ENCODE data around the gene EGR1. TPM values are rescaled to one million over a fixed set of nuclear protein-coding genes. Genes with fewer than 3 reads are reported as not detected.

The EGR1 gene
- total RNA-seq, 1 experiment from 2014 or later, result 1.9 TPM

GRCh38 chr5:138458384-138458783 lies 6.9 kb upstream of the EGR1 start:
- no peak for ATAC-seq
- Histone ChIP-seq H3K36me3 (ENCODE audit: low read depth, low read length) (no peaks in the 10 kb centered on the region), H3K27me3 (ENCODE audit: low read length) (no peaks in the 10 kb centered on the region), H3K4me1 (ENCODE audit: insufficient read depth, low read length) (peaks cover 1% of the 10 kb centered on the region; the same call in 1 of the 2 replicates), H3F3A (ENCODE audit: low read length, unreplicated experiment) (no peaks in the 10 kb centered on the region), H3K9ac (ENCODE audit: low read length) (no peak overlapping the region), H3K4me3 (ENCODE audit: low read length) (no peak overlapping the region), H4K20me1 (ENCODE audit: low read length) (no peaks in the 10 kb centered on the region), H3K79me2 (ENCODE audit: low read length) (no peaks in the 10 kb centered on the region), H2AFZ (ENCODE audit: low read length) (no peak overlapping the region), H3K27ac (ENCODE audit: low read length) (no peak overlapping the region), H3K4me2 (ENCODE audit: low read length) (no peak overlapping the region), H3K9me3 (ENCODE audit: low read length) (no peaks in the 10 kb centered on the region), H3K9me2 (replicated peaks; ENCODE audit: low read length) (no peaks in the 10 kb centered on the region)
- TF ChIP-seq CTCF (conservative IDR thresholded peaks at IDR 0.05; ENCODE audit: low read depth, low read length) (no peak), EZH2phosphoT487 (IDR thresholded peaks at IDR 0.05; ENCODE audit: borderline replicate concordance, low read length) (no peak), EZH2 (IDR thresholded peaks at IDR 0.05; ENCODE audit: low read length, unreplicated experiment) (no peak)
- no TSS peak for BruUV-seq (replicated peaks)
- intact Hi-C loops (cut with micrococcal nuclease), result no loop called here
- CTCF ChIA-PET, result interaction anchor here (0.6 kb wide), 1 partner anchor 45 kb away, joined by 3 read pairs; no protein-coding TSS in a partner anchor
- no peak for DNase-seq
- POLR2A ChIA-PET (ENCODE audit: unreplicated experiment), result interaction anchor here (0.5 kb wide), 1 partner anchor 108 kb away, joined by 3 read pairs; no protein-coding TSS in a partner anchor

- TF ChIP-seq EZH2phosphoT487 (IDR thresholded peaks at IDR 0.05; ENCODE audit: borderline replicate concordance, low read length) (no peak), EZH2 (IDR thresholded peaks at IDR 0.05; ENCODE audit: low read length, unreplicated experiment) (no peak), CTCF (conservative IDR thresholded peaks at IDR 0.05; ENCODE audit: low read depth, low read length) (no peak)
- no peaks in the 10 kb centered on the region for H3K9me2 ChIP-seq (replicated peaks; ENCODE audit: low read length)
- H3K36me3 ChIP-seq (ENCODE audit: low read depth, low read length), result no peaks in the 10 kb centered on the region
- ChIA-PET CTCF (interaction anchor here (0.6 kb wide), 1 partner anchor 44 kb away, joined by 3 read pairs; no protein-coding TSS in a partner anchor), POLR2A (ENCODE audit: unreplicated experiment) (no interaction called here)
- H2AFZ ChIP-seq (ENCODE audit: low read length), result no peak overlapping the region
- ATAC-seq, result no peak
- BruUV-seq (replicated peaks), result no TSS peak
- no peak overlapping the region for H3K9ac ChIP-seq (ENCODE audit: low read length)
- DNase-seq, result no peak
- H3F3A ChIP-seq (ENCODE audit: low read length, unreplicated experiment), result no peaks in the 10 kb centered on the region
- H3K27ac ChIP-seq (ENCODE audit: low read length), result no peak overlapping the region
- H3K4me1 ChIP-seq (ENCODE audit: insufficient read depth, low read length), result peaks cover 5% of the 10 kb centered on the region
- intact Hi-C loops (cut with micrococcal nuclease), result no loop called here
- no peaks in the 10 kb centered on the region for H4K20me1 ChIP-seq (ENCODE audit: low read length)
- no peaks in the 10 kb centered on the region for H3K27me3 ChIP-seq (ENCODE audit: low read length)
- H3K4me3 ChIP-seq (ENCODE audit: low read length), result no peak overlapping the region
- no peaks in the 10 kb centered on the region for H3K9me3 ChIP-seq (ENCODE audit: low read length)
- H3K79me2 ChIP-seq (ENCODE audit: low read length), result no peaks in the 10 kb centered on the region
- H3K4me2 ChIP-seq (ENCODE audit: low read length), result no peak overlapping the region
Observed at GRCh38 chr5:138458856-138459255, 6.4 kb upstream of the EGR1 start.

- Histone ChIP-seq H3K27ac (ENCODE audit: low read length) (no peak overlapping the region), H3K9me3 (ENCODE audit: low read length) (no peaks in the 10 kb centered on the region), H3F3A (ENCODE audit: low read length, unreplicated experiment) (no peaks in the 10 kb centered on the region), H3K9me2 (replicated peaks; ENCODE audit: low read length) (no peaks in the 10 kb centered on the region), H3K4me2 (ENCODE audit: low read length) (no peak overlapping the region), H3K27me3 (ENCODE audit: low read length) (no peaks in the 10 kb centered on the region), H3K9ac (ENCODE audit: low read length) (no peak overlapping the region), H4K20me1 (ENCODE audit: low read length) (no peaks in the 10 kb centered on the region), H3K4me3 (ENCODE audit: low read length) (no peak overlapping the region), H3K4me1 (ENCODE audit: insufficient read depth, low read length) (peaks cover 5% of the 10 kb centered on the region), H2AFZ (ENCODE audit: low read length) (no peak overlapping the region), H3K79me2 (ENCODE audit: low read length) (no peaks in the 10 kb centered on the region), H3K36me3 (ENCODE audit: low read depth, low read length) (no peaks in the 10 kb centered on the region)
- intact Hi-C loops (cut with micrococcal nuclease), result no loop called here
- POLR2A ChIA-PET (ENCODE audit: unreplicated experiment), result no interaction called here
- CTCF ChIA-PET, result interaction anchor here (0.6 kb wide), 1 partner anchor 390 kb away, joined by 9 read pairs; no protein-coding TSS in a partner anchor
- DNase-seq (no peak), ATAC-seq (no peak)
- BruUV-seq (replicated peaks), result no TSS peak
- TF ChIP-seq EZH2 (IDR thresholded peaks at IDR 0.05; ENCODE audit: low read length, unreplicated experiment), result no peak
- no peak for TF ChIP-seq CTCF (conservative IDR thresholded peaks at IDR 0.05; ENCODE audit: low read depth, low read length)
- no peak for TF ChIP-seq EZH2phosphoT487 (IDR thresholded peaks at IDR 0.05; ENCODE audit: borderline replicate concordance, low read length)
Observed at GRCh38 chr5:138459311-138459933, 5.9 kb upstream of the EGR1 start.
